Neural crest cell (in vitro differentiated cells): ENCODE measurements around the gene CLDN15. TPM values are rescaled to one million over a fixed set of nuclear protein-coding genes. Genes with fewer than 3 reads are reported as not detected.
"Not testable (repeated sequence)": the region's sequence is repeated elsewhere in the genome, so short reads cannot be mapped to it uniquely, and the experiment has no call there.

Experiments
- DNase-seq: peaks from one replicate; pipeline ENCODE4 v3.0.0; 2021; ENCODE audit warnings: low read depth, mixed read lengths, low spot score
- H3K27ac Mint-ChIP-seq: one replicate; pipeline ENCODE4 v1.8.0; 2021; ENCODE audit warnings: mild to moderate bottlenecking, mixed read lengths; ENCODE audit not compliant: unreplicated experiment
- H3K27me3 Mint-ChIP-seq: 2 replicates; pipeline ENCODE4 v1.8.0; 2021; ENCODE audit warnings: low read depth, mild to moderate bottlenecking, mixed read lengths
- H3K36me3 Mint-ChIP-seq: 2 replicates; pipeline ENCODE4 v1.8.0; 2021; ENCODE audit warnings: low read depth, mild to moderate bottlenecking, mixed read lengths
- H3K4me1 Mint-ChIP-seq: 2 replicates; pipeline ENCODE4 v1.8.0; 2021; ENCODE audit warnings: mixed read lengths
- H3K4me3 Mint-ChIP-seq: one replicate; pipeline ENCODE4 v1.8.0; 2021; ENCODE audit warnings: mild to moderate bottlenecking, mixed read lengths
- H3K9me3 Mint-ChIP-seq: 2 replicates; pipeline ENCODE4 v1.8.0; 2021; ENCODE audit warnings: mixed read lengths
- CTCF ChIP-seq: fragments of 200-600 bp; sonication (generic); conservative IDR thresholded peaks from 2 replicates; pipeline ENCODE4 v1.5.0; 2021; ENCODE audit warnings: antibody characterized with exemption, mild to moderate bottlenecking
- long read RNA-seq: library from polyadenylated mRNA; unstranded; transcript quantifications from one replicate; pipeline ENCODE4 v2.0.0, GENCODE V29; 2020
- total RNA-seq: library from RNA; stranded (reverse); gene quantifications from 2 replicates; pipeline ENCODE4 v1.2.1, GENCODE V29; 2021

The CLDN15 gene
- total RNA-seq, result 9.1 and 10.4 TPM in 2 replicates
- long read RNA-seq, result 0 reads

DNA sequence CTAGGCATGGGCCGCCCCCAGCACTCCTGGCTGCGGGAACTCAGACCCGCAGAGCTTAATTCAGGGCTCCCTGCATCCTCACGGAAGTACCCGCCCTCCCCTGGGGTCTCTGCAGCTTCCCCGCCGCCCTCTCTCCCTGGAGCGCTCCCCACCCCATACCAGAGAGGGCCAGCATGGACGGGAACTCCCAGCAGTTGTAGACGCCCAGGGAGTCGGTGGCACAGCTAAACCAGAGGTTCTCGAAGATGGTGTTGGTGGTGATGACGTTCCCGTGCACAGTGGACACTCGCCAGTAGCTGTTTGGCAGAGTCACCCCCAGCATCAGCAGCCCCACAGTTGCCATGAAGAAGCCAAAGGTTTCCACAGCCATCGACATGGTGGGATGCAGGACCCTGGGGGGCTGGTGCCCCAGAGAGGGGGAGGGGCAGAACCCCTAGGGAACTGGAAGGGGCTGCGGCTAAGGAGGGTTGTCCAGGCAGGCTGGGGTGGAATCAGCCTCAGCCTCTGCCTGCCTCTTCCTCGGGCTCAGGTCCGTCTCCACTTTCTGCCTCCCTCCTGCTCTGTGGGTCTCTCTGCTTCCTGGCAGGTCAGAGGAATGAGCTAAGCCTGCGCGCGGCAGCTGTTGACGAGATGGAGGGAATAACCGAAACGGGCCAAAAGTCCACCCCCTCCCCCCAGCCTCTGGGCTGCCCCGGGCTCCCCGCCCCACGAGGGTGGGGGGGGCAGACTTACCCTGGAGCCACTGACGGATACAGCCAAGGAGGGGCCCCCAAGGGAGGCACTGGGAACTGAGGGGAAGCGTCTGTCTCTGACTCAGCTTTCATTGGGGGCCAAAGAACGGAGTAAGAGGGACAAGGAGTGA lies at the start of gene CLDN15:
Gene CLDN15 (minus strand): TSS at position 597 of the 862 bp plus-strand sequence. CDS start 221 bp downstream, at position 376.
- no peak for DNase-seq
- Mint-ChIP-seq H3K27me3 (peaks cover 8% of the 10 kb centered on the region), H3K36me3 (no peaks in the 10 kb centered on the region), H3K9me3 (no peaks in the 10 kb centered on the region), H3K4me1 (no peaks in the 10 kb centered on the region), H3K4me3 (no peak within 1 kb of the TSS), H3K27ac (no peak within 1 kb of the TSS)
- TF ChIP-seq CTCF, result no peak

- Mint-ChIP-seq H3K4me1 (peaks cover 11% of the 10 kb centered on the region), H3K4me3 (no peak overlapping the region), H3K9me3 (no peaks in the 10 kb centered on the region), H3K36me3 (no peaks in the 10 kb centered on the region), H3K27ac (peak overlapping the region; percentile 59), H3K27me3 (peaks cover 40% of the 10 kb centered on the region)
- no peak for TF ChIP-seq CTCF
- DNase-seq, result no peak
Observed at GRCh38 chr7:101287032-101287431, 49.4 kb upstream of the CLDN15 start.

DNA sequence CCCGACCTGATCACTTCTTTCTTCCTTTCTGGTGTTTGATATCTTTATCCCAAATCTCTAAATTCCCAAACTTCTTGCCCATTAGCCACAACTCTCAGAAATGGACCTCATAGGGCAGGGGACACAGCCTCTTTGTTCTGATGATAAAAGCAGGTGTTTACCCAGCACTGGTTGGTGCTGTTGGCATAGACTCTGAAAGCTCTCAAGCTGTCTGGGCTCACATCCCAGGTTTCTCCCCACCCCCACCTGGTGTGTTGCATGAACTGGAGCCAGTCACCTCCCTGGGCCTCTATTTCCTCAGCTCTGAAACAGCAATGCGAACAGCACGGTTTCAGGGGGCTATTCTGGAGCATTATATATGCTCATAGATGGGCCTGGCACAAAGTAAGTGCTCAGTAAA lies 48.3 kb upstream of the CLDN15 start:
- not testable (repeated sequence) for DNase-seq, H3K4me3 Mint-ChIP-seq, H3K36me3 Mint-ChIP-seq, H3K27ac Mint-ChIP-seq, H3K9me3 Mint-ChIP-seq
- Mint-ChIP-seq H3K4me1 (peaks cover 11% of the 10 kb centered on the region), H3K27me3 (peaks cover 32% of the 10 kb centered on the region)

DNA sequence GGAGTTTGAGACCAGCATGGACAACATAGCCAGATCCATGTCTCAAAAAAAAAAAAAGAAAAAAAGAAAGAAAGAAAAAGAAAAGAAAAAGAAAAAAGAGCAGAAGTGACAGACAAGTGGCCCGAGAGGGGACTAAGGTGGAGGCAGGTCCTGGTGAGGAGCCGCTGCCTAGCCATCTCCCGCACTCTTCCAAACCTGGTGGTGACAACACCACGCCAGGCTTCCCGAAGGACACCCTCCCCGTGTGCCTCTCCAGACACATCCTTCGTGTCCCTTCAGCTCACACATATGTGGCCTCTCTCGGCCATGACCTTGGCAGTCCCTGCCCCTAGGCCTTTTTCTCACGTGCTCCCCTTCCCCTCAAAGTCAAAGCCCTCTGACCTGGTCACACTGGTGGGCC lies 47.6 kb upstream of the CLDN15 start:
- DNase-seq, result no peak
- TF ChIP-seq CTCF, result no peak
- no peaks in the 10 kb centered on the region for H3K9me3 Mint-ChIP-seq
- H3K36me3 Mint-ChIP-seq, result no peaks in the 10 kb centered on the region
- H3K27me3 Mint-ChIP-seq, result peaks cover 25% of the 10 kb centered on the region
- no peak overlapping the region for H3K4me3 Mint-ChIP-seq
- H3K27ac Mint-ChIP-seq, result no peak overlapping the region
- H3K4me1 Mint-ChIP-seq, result peaks cover 8% of the 10 kb centered on the region

DNA sequence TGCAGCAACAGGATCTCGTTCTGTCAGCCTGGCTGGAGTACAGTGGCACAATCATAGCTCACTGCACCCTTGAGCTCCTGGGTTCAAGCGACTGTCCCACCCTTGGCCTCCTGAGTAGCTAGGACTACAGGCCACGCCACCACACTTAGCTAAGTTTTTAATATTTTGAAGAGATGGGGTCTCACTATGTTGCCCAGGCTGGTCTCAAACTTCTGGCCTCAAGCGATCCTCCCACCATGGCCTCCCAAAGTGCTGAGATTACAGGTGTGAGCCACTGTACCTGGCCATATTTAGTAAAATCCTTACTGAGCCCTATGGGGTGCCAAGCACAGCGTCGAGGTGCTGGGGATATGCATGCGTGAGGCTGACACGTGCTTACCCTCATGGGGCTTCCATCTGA lies 43.3 kb upstream of the CLDN15 start:
- not testable (repeated sequence) for H3K27ac Mint-ChIP-seq, DNase-seq, H3K9me3 Mint-ChIP-seq, H3K4me3 Mint-ChIP-seq, H3K4me1 Mint-ChIP-seq, H3K36me3 Mint-ChIP-seq, H3K27me3 Mint-ChIP-seq

GRCh38 chr7:101278461-101279292 lies 41.1 kb upstream of the CLDN15 start:
- Mint-ChIP-seq H3K27me3 (no peaks in the 10 kb centered on the region), H3K9me3 (no peaks in the 10 kb centered on the region), H3K4me1 (peaks cover 8% of the 10 kb centered on the region), H3K4me3 (no peak overlapping the region), H3K36me3 (no peaks in the 10 kb centered on the region), H3K27ac (no peak overlapping the region)
- DNase-seq, result no peak
- TF ChIP-seq CTCF, result no peak
